Measurements from ENCODE around the gene TGFBR3.

- TF ChIP-seq, protein P1, sequence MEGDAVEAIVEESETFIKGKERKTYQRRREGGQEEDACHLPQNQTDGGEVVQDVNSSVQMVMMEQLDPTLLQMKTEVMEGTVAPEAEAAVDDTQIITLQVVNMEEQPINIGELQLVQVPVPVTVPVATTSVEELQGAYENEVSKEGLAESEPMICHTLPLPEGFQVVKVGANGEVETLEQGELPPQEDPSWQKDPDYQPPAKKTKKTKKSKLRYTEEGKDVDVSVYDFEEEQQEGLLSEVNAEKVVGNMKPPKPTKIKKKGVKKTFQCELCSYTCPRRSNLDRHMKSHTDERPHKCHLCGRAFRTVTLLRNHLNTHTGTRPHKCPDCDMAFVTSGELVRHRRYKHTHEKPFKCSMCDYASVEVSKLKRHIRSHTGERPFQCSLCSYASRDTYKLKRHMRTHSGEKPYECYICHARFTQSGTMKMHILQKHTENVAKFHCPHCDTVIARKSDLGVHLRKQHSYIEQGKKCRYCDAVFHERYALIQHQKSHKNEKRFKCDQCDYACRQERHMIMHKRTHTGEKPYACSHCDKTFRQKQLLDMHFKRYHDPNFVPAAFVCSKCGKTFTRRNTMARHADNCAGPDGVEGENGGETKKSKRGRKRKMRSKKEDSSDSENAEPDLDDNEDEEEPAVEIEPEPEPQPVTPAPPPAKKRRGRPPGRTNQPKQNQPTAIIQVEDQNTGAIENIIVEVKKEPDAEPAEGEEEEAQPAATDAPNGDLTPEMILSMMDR (IDR thresholded peaks at IDR 0.05; ENCODE audit: poor library complexity), result no peak
- TF ChIP-seq EZH2 (IDR thresholded peaks at IDR 0.05; ENCODE audit: borderline replicate concordance), result no peak
- TF ChIP-seq EZH2phosphoT487 (IDR thresholded peaks at IDR 0.05; ENCODE audit: low read depth, severe bottlenecking, unreplicated experiment), result no peak
Measured at GRCh38 chr1:91872559-91873081, 13.3 kb downstream of the TGFBR3 start.
